Measurements from ENCODE around the gene KLHL33.
A peak's percentile ranks its signal among the peaks of the same experiment; 100 is the strongest.
"Not testable (repeated sequence)": the region's sequence is repeated elsewhere in the genome, so short reads cannot be mapped to it uniquely, and the experiment has no call there.

The KLHL33 gene

GRCh38 chr14:20458031-20458789, 22.2 kb upstream of the KLHL33 start:
- H3K27me3 ChIP-seq (ENCODE audit: insufficient read depth, insufficient read length): no peaks in the 10 kb centered on the region
- no peak for TF ChIP-seq YY1 (IDR thresholded peaks at IDR 0.05; ENCODE audit: insufficient read depth, insufficient read length)
- no peak for TF ChIP-seq ZNF274 (IDR thresholded peaks at IDR 0.05; ENCODE audit: low read depth, low read length)
- TF ChIP-seq SUZ12 (IDR thresholded peaks at IDR 0.05; ENCODE audit: extremely low read depth, insufficient read depth, insufficient read length): no peak
- no peak for DNase-seq (ENCODE audit: low read depth, low spot score)
- peaks cover 53% of the 10 kb centered on the region for H3K36me3 ChIP-seq (ENCODE audit: insufficient read depth, insufficient read length, low read length)
- no peak overlapping the region for H3K4me3 ChIP-seq (ENCODE audit: insufficient read length, low read depth)
- no peak overlapping the region for H3K9ac ChIP-seq (ENCODE audit: insufficient read length, low read depth)
- H3K9me3 ChIP-seq (ENCODE audit: insufficient read depth, low read length): peaks cover 5% of the 10 kb centered on the region; the same call in 1 of the 2 replicates
- peaks cover 16% of the 10 kb centered on the region for H3K4me1 ChIP-seq (ENCODE audit: insufficient read depth, insufficient read length)

DNA sequence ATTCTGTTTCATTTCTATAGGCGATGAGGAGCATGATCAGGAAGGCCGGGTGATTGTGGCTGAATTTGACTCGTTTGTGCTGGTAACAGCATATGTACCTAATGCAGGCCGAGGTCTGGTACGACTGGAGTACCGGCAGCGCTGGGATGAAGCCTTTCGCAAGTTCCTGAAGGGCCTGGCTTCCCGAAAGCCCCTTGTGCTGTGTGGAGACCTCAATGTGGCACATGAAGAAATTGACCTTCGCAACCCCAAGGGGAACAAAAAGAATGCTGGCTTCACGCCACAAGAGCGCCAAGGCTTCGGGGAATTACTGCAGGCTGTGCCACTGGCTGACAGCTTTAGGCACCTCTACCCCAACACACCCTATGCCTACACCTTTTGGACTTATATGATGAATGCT, 21.0 kb upstream of the KLHL33 start:
- Histone ChIP-seq H3K36me3 (ENCODE audit: insufficient read depth, insufficient read length, low read length) (peaks cover 59% of the 10 kb centered on the region), H3K9ac (ENCODE audit: insufficient read length, low read depth) (peak overlapping the region; percentile 96), H3K27me3 (ENCODE audit: insufficient read depth, insufficient read length) (no peaks in the 10 kb centered on the region), H3K9me3 (ENCODE audit: insufficient read depth, low read length) (no peaks in the 10 kb centered on the region), H3K4me1 (ENCODE audit: insufficient read depth, insufficient read length) (peaks cover 16% of the 10 kb centered on the region), H3K4me3 (ENCODE audit: insufficient read length, low read depth) (no peak overlapping the region)
- TF ChIP-seq YY1 (IDR thresholded peaks at IDR 0.05; ENCODE audit: insufficient read depth, insufficient read length): no peak
- no peak for TF ChIP-seq SUZ12 (IDR thresholded peaks at IDR 0.05; ENCODE audit: extremely low read depth, insufficient read depth, insufficient read length)
- no peak for TF ChIP-seq ZNF274 (IDR thresholded peaks at IDR 0.05; ENCODE audit: low read depth, low read length)
- DNase-seq (ENCODE audit: low read depth, low spot score): no peak

DNA sequence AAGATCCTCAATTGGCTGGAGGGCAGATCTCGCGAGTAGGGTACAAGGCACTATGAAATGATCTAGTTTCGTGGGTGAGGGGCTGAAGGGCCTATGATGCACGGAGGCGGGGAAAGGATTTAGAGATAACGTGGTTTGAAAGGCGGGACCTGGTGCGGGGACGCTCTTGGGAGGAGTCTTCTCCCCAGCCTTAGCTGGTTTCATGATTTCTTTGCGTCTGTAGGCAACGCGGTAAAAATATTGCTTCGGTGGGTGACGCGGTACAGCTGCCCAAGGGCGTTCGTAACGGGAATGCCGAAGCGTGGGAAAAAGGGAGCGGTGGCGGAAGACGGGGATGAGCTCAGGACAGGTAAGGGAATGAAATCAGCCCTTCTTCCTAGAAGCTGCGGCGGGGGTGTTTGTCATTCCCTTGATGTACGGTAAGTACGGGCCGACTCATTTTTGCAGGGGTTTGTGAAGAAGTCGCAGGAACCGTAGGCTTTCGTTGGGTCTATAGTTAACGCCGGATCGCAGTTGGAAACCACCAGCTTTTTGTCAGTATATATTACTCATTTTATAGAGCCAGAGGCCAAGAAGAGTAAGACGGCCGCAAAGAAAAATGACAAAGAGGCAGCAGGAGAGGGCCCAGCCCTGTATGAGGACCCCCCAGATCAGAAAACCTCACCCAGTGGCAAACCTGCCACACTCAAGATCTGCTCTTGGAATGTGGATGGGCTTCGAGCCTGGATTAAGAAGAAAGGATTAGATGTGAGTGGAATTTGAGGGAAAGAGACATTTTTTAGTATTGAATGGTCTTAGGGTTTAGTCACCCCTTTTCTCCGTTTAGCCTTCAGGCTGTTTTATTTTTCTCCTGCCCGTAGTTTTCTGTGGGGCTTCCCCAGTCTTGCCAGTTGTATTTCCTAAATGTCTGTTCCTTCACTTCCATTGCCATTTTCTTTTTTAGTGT, 19.7 kb upstream of the KLHL33 start:
- DNase-seq (ENCODE audit: low read depth, low spot score): peak; percentile 33
- TF ChIP-seq ZNF274 (IDR thresholded peaks at IDR 0.05; ENCODE audit: low read depth, low read length): no peak
- TF ChIP-seq YY1 (IDR thresholded peaks at IDR 0.05; ENCODE audit: insufficient read depth, insufficient read length): no peak
- TF ChIP-seq SUZ12 (IDR thresholded peaks at IDR 0.05; ENCODE audit: extremely low read depth, insufficient read depth, insufficient read length): no peak
- H3K36me3 ChIP-seq (ENCODE audit: insufficient read depth, insufficient read length, low read length): peaks cover 71% of the 10 kb centered on the region

DNA sequence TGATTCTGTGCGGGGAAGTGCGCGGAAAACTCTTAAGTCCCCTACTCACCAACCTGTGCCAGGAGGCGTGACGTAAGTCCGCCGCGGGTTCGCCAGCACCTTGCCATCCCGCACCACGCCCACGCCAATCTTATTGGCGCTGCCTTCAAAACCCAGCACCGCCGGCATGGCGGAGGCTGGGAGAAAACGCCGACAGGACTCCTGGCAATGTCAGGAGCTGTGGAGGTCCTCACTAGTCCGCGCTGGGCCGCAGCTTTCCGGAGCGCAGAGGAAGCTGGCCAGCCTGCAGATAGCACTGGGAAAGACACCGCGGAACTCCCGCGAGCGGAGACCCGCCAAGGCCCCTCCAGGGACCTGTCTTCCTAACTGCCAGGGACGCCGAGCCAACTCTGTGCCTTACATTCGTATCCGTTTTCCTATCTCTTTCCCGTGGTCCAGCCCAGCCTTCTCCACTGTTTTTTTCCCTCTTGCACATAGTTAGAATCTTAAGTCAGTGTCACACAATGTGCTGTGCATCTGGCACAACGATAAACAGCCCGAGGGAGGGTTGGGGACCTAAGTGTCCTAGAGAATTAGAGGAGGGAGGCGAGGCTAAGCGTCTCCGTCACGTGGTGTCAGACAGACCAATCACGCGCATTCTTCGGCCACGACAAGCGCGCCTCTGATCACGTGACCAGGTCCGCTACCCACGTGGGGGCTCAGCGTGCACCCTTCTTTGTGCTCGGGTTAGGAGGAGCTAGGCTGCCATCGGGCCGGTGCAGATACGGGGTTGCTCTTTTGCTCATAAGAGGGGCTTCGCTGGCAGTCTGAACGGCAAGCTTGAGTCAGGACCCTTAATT, 18.8 kb upstream of the KLHL33 start, which contains the start of the genes APEX1 and OSGEP:
Gene APEX1 (plus strand): TSS at position 711 of the 839 bp plus-strand sequence. CDS start 420 bp downstream, outside the sequence.
Gene OSGEP (minus strand): TSS at position 297 of the 839 bp plus-strand sequence. CDS start 129 bp downstream, at position 168.
- H3K4me1 ChIP-seq (ENCODE audit: insufficient read depth, insufficient read length): peaks cover 9% of the 10 kb centered on the region
- no peaks in the 10 kb centered on the region for H3K27me3 ChIP-seq (ENCODE audit: insufficient read depth, insufficient read length)
- peak within 1 kb of the TSS; percentile 96 for H3K9ac ChIP-seq (ENCODE audit: insufficient read length, low read depth)
- H3K9me3 ChIP-seq (ENCODE audit: insufficient read depth, low read length): no peaks in the 10 kb centered on the region
- peaks cover 71% of the 10 kb centered on the region for H3K36me3 ChIP-seq (ENCODE audit: insufficient read depth, insufficient read length, low read length)
- DNase-seq (ENCODE audit: low read depth, low spot score): peak; percentile 96
- TF ChIP-seq SUZ12 (IDR thresholded peaks at IDR 0.05; ENCODE audit: extremely low read depth, insufficient read depth, insufficient read length) (no peak), ZNF274 (IDR thresholded peaks at IDR 0.05; ENCODE audit: low read depth, low read length) (no peak), YY1 (IDR thresholded peaks at IDR 0.05; ENCODE audit: insufficient read depth, insufficient read length) (no peak)
- peak within 1 kb of the TSS; percentile 94 for H3K4me3 ChIP-seq (ENCODE audit: insufficient read length, low read depth)

More for the DNA sequence above, 19.7 kb upstream of the KLHL33 start:
- no peaks in the 10 kb centered on the region for H3K9me3 ChIP-seq (ENCODE audit: insufficient read depth, low read length)
- peaks cover 15% of the 10 kb centered on the region for H3K4me1 ChIP-seq (ENCODE audit: insufficient read depth, insufficient read length)
- no peaks in the 10 kb centered on the region for H3K27me3 ChIP-seq (ENCODE audit: insufficient read depth, insufficient read length)
- peak overlapping the region; percentile 94 for H3K4me3 ChIP-seq (ENCODE audit: insufficient read length, low read depth)
- peak overlapping the region; percentile 96 for H3K9ac ChIP-seq (ENCODE audit: insufficient read length, low read depth)

DNA sequence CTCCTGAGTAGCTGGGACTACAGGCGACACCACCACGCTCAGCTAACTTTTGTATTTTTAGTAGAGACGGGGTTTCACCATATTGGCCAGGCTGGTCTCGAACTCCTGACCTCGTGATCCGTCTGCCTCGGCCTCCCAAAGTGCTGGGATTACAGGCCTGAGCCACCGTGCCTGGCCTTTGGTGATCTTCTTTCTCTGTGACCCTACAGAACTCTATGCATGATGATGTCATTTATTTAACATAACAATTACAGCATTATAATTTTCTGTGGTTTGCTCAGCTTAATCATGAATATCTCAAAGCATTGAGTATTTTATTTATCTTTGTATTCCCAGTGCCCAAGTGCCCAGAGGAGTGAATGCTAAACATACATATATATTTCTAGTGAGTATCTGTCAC, 16.9 kb upstream of the KLHL33 start:
- H3K4me1 ChIP-seq (ENCODE audit: insufficient read depth, insufficient read length); H3K4me3 ChIP-seq (ENCODE audit: insufficient read length, low read depth); H3K9ac ChIP-seq (ENCODE audit: insufficient read length, low read depth); DNase-seq (ENCODE audit: low read depth, low spot score); H3K9me3 ChIP-seq (ENCODE audit: insufficient read depth, low read length); H3K27me3 ChIP-seq (ENCODE audit: insufficient read depth, insufficient read length): not testable (repeated sequence)
- peaks cover 71% of the 10 kb centered on the region for H3K36me3 ChIP-seq (ENCODE audit: insufficient read depth, insufficient read length, low read length)

- H3K4me1 ChIP-seq (ENCODE audit: insufficient read depth, insufficient read length): no peaks in the 10 kb centered on the region
- H3K9me3 ChIP-seq (ENCODE audit: insufficient read depth, low read length): no peaks in the 10 kb centered on the region
- TF ChIP-seq SUZ12 (IDR thresholded peaks at IDR 0.05; ENCODE audit: extremely low read depth, insufficient read depth, insufficient read length): no peak
- TF ChIP-seq ZNF274 (IDR thresholded peaks at IDR 0.05; ENCODE audit: low read depth, low read length): no peak
- TF ChIP-seq YY1 (IDR thresholded peaks at IDR 0.05; ENCODE audit: insufficient read depth, insufficient read length): no peak
- H3K9ac ChIP-seq (ENCODE audit: insufficient read length, low read depth): no peak overlapping the region
- no peaks in the 10 kb centered on the region for H3K27me3 ChIP-seq (ENCODE audit: insufficient read depth, insufficient read length)
- H3K4me3 ChIP-seq (ENCODE audit: insufficient read length, low read depth): no peak overlapping the region
- no peak for DNase-seq (ENCODE audit: low read depth, low spot score)
- peaks cover 85% of the 10 kb centered on the region for H3K36me3 ChIP-seq (ENCODE audit: insufficient read depth, insufficient read length, low read length)
Observed at GRCh38 chr14:20446889-20447288, 10.9 kb upstream of the KLHL33 start.

DNA sequence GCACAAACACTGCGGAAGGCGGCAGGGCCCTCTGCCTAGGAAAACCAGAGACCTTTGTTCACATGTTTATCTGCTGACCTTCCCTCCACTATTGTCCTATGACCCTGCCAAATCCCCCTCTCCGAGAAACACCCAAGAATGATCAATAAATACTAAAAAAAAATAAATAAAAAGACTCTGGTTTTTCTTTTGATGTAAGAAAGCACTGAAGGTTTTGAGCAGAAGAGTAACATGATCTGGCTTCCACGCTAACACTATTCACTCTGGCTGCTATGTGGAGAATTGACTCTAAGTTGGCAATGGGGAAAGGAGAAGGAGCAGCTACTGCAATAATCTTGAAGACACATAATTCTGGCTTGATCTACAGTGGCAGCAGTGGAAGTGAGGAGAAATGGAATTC, 7.7 kb upstream of the KLHL33 start:
- H3K27me3 ChIP-seq (ENCODE audit: insufficient read depth, insufficient read length); DNase-seq (ENCODE audit: low read depth, low spot score); H3K4me1 ChIP-seq (ENCODE audit: insufficient read depth, insufficient read length); H3K4me3 ChIP-seq (ENCODE audit: insufficient read length, low read depth); H3K9me3 ChIP-seq (ENCODE audit: insufficient read depth, low read length); H3K9ac ChIP-seq (ENCODE audit: insufficient read length, low read depth): not testable (repeated sequence)
- peaks cover 53% of the 10 kb centered on the region for H3K36me3 ChIP-seq (ENCODE audit: insufficient read depth, insufficient read length, low read length)
